Germinal center (tissue), 1 donor: ENCODE measurements around the gene TTC19.
"Not testable (repeated sequence)": the region's sequence is repeated elsewhere in the genome, so short reads cannot be mapped to it uniquely, and the experiment has no call there.

Source experiments
- DNase-seq: peaks from one replicate; pipeline ENCODE4 v3.0.0; 2012; ENCODE audit warnings: mixed read lengths, low spot score

The TTC19 gene

GRCh38 chr17:16027708-16028584, 28.3 kb downstream of the TTC19 start:
- no peak for DNase-seq

GRCh38 chr17:16033729-16034349, 34.2 kb downstream of the TTC19 start:
- DNase-seq, result no peak

- no peak for DNase-seq
These were observed 36.6 kb downstream of the TTC19 start for GRCh38 chr17:16036261-16036660.

- no peak for DNase-seq
These were observed 38.0 kb downstream of the TTC19 start for GRCh38 chr17:16037636-16038035.

GRCh38 chr17:16040710-16041251, 41.2 kb downstream of the TTC19 start:
- DNase-seq, result no peak

GRCh38 chr17:16044487-16044886, 44.9 kb downstream of the TTC19 start:
- DNase-seq, result no peak

DNA sequence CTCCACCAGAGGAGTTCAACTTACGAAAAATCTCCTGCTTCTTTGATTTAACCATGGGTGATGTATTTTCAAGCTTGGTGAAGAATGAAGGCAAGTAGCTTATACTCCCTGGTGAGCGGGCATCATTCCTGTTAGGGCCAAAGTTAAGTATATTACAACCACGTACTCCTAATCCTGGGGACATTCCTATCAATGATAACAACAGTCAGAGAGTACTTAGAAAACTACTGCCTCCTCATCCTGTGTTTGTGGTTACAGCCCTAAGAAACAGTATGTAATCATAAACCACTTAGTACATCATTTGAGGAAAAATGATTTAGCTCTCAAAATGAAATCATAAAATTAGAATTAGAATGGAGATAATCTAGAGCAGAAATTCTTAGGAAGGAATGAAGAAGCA, 47.3 kb downstream of the TTC19 start:
- no peak for DNase-seq

- DNase-seq, result no peak
These were observed 49.3 kb downstream of the TTC19 start for GRCh38 chr17:16048811-16049449.

GRCh38 chr17:16050844-16051243, 51.2 kb downstream of the TTC19 start:
- no peak for DNase-seq

DNA sequence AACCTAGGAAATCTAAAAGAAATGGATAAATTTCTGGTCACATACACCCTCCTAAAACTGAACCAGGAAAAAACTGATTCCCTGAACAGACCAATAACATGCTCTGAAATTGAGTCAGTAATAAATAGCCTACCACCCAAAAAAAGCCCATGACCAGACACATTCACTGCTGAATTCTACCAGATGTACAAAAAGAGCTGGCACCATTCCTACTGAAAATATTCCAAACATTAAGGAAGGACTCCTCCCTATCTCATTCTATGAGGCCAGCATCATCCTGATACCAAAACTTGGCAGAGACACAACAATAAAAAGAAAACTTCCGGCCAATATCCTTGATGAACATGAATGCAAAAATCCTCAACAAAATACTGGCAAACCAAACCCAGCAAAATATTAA, 52.9 kb downstream of the TTC19 start:
- no peak for DNase-seq

- DNase-seq, result not testable (repeated sequence)
These were observed 55.5 kb downstream of the TTC19 start for GRCh38 chr17:16055139-16055538.

DNA sequence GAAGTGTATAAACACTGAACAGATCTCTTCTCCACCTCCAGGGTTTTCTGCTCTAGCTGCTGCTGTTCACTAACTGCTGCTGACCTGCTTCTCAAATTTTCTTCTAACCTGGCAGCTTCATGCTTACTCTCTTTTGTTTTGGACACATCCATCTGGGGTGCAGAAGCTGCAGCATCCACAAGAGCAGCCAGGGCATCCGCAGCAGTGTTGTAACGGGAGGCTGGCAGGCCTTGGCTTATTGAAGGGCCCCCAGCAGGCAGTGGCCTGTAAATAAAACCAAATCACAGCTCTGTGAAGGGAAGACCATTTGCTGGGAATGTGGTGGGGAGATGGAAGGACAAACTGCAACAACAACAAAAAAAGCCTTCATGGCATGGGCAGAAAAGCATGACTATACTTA, 62.0 kb downstream of the TTC19 start:
- no peak for DNase-seq

DNA sequence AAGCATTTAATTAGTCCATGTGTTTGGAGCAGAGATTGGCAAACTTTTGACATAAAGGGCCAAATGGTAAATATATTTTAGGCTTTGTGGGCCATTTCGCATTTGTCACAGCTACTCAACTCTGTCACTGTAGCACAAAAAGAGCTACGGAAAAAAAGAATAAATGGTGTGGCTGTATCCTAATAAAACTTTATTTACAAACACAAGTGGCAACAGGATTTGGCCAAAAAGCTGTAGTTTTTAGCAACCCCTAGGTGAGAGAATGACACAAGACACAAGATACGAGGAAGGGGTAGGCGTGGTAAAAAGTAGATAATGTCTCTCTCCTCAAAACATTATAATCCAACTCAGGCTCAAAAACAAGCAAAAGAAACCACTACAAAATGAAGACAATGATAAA, 66.5 kb downstream of the TTC19 start:
- DNase-seq, result no peak

GRCh38 chr17:16068323-16068722, 68.7 kb downstream of the TTC19 start:
- no peak for DNase-seq

DNA sequence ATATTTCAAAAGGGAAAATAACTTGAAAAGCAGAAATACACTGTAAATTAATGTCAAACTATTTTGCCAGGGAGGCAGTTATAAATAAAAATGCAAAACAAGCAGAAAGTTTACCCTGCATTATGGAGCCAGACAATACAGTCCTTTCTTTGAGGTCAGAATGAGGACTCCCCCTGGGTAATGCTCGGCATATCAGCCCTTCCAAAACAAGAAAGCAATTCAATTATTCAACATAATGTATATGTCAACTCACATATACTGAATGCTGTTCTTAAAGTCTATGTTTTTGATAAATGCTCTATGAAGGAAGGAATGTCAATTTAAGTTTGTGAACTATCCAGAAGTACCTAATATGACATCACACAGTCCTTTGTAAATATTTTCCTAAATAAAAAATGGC, 72.4 kb downstream of the TTC19 start:
- DNase-seq, result no peak

GRCh38 chr17:16073845-16074244, 74.2 kb downstream of the TTC19 start:
- DNase-seq, result no peak

DNA sequence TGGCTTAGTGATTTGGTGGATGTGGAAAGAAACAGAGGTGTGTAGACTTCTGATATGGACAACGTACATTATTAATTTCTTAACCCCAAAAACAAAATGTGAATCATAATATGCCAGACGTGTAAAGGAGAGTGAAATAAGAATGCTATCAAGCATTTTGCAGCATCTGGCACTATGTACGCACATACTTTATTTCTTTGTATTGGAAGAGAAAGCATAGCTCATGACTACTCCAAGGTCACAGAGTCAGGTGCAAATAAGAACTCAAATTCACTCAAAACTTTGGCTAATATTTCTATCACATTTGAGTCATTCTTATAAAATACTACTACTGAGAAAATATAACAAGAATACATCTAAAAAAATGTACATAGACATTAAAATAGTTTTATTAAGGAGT, 74.8 kb downstream of the TTC19 start:
- no peak for DNase-seq

DNA sequence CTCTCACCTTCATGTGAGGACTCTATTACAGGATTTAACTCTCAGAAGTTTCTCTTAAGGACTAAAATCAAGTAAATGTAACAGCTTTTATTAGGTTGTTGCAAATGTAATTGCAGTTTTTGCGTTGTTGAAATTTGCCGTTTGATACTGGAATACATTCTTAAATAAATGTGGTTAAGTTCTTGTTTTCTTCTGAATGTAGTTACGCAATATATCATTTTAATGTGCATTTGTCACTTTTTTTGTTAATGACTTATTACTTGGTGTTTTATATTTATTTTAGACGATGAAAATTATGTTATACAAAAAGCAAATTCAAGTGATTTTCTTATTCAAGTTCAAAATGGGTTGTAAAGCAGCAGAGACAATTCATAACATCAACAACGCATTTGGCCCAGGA, 76.3 kb downstream of the TTC19 start:
- no peak for DNase-seq
